ENCODE data around the gene NCKAP5. TPM values are rescaled to one million over a fixed set of nuclear protein-coding genes. Genes with fewer than 3 reads are reported as not detected.

The NCKAP5 gene
- total RNA-seq (2014; rRNA removed; shearing (Covaris generic)): 8.5 and 14.2 TPM in 2 replicates
- polyA plus RNA-seq (2015; cell fraction: cytosol; rRNA removed): 3.5 and 5.7 TPM in 2 replicates
- polyA plus RNA-seq (2015; cell fraction: nucleus; rRNA removed): 4.1 and 10.9 TPM in 2 replicates

- DNase-seq (ENCODE audit: low read depth, low spot score): no peak
- in situ Hi-C loops (cut with HindIII; ENCODE audit: low pct_unique_long_range_greater_than_20kb, low sequenced_read_pairs): no loop called here
Measured at GRCh38 chr2:133568172-133568571, at the start of gene NCKAP5. NCKAP5 (minus strand) TSS chr2:133568463; CDS start chr2:133517526, 50,937 bp downstream.

GRCh38 chr2:133609664-133610063 is 41.4 kb upstream of the NCKAP5 start:
- no peak for DNase-seq (ENCODE audit: low read depth, low spot score)
- in situ Hi-C loops (cut with HindIII; ENCODE audit: low pct_unique_long_range_greater_than_20kb, low sequenced_read_pairs): no loop called here

- DNase-seq (ENCODE audit: low read depth, low spot score): no peak
- in situ Hi-C loops (cut with HindIII; ENCODE audit: low pct_unique_long_range_greater_than_20kb, low sequenced_read_pairs): no loop called here
Measured at GRCh38 chr2:133608291-133608690, 40.0 kb upstream of the NCKAP5 start.

GRCh38 chr2:133607679-133608078 is 39.4 kb upstream of the NCKAP5 start:
- no peak for DNase-seq (ENCODE audit: low read depth, low spot score)
- in situ Hi-C loops (cut with HindIII; ENCODE audit: low pct_unique_long_range_greater_than_20kb, low sequenced_read_pairs): no loop called here

GRCh38 chr2:133606616-133607015 is 38.4 kb upstream of the NCKAP5 start:
- no peak for DNase-seq (ENCODE audit: low read depth, low spot score)
- in situ Hi-C loops (cut with HindIII; ENCODE audit: low pct_unique_long_range_greater_than_20kb, low sequenced_read_pairs): no loop called here

GRCh38 chr2:133605766-133606137 is 37.5 kb upstream of the NCKAP5 start:
- in situ Hi-C loops (cut with HindIII; ENCODE audit: low pct_unique_long_range_greater_than_20kb, low sequenced_read_pairs): no loop called here
- no peak for DNase-seq (ENCODE audit: low read depth, low spot score)

GRCh38 chr2:133605011-133605765 is 36.9 kb upstream of the NCKAP5 start:
- in situ Hi-C loops (cut with HindIII; ENCODE audit: low pct_unique_long_range_greater_than_20kb, low sequenced_read_pairs): no loop called here
- no peak for DNase-seq (ENCODE audit: low read depth, low spot score)

GRCh38 chr2:133603109-133603508 is 34.8 kb upstream of the NCKAP5 start:
- no peak for DNase-seq (ENCODE audit: low read depth, low spot score)
- in situ Hi-C loops (cut with HindIII; ENCODE audit: low pct_unique_long_range_greater_than_20kb, low sequenced_read_pairs): no loop called here

GRCh38 chr2:133602538-133602937 is 34.3 kb upstream of the NCKAP5 start:
- in situ Hi-C loops (cut with HindIII; ENCODE audit: low pct_unique_long_range_greater_than_20kb, low sequenced_read_pairs): no loop called here
- DNase-seq (ENCODE audit: low read depth, low spot score): no peak

GRCh38 chr2:133600266-133600928 is 32.1 kb upstream of the NCKAP5 start:
- in situ Hi-C loops (cut with HindIII; ENCODE audit: low pct_unique_long_range_greater_than_20kb, low sequenced_read_pairs): no loop called here
- peak; percentile 75 for DNase-seq (ENCODE audit: low read depth, low spot score)

- no peak for DNase-seq (ENCODE audit: low read depth, low spot score)
- in situ Hi-C loops (cut with HindIII; ENCODE audit: low pct_unique_long_range_greater_than_20kb, low sequenced_read_pairs): no loop called here
Measured at GRCh38 chr2:133599811-133600210, 31.5 kb upstream of the NCKAP5 start.

- in situ Hi-C loops (cut with HindIII; ENCODE audit: low pct_unique_long_range_greater_than_20kb, low sequenced_read_pairs): no loop called here
- DNase-seq (ENCODE audit: low read depth, low spot score): no peak
Measured at GRCh38 chr2:133599211-133599803, 31.0 kb upstream of the NCKAP5 start.

GRCh38 chr2:133598769-133599168 is 30.5 kb upstream of the NCKAP5 start:
- DNase-seq (ENCODE audit: low read depth, low spot score): no peak
- in situ Hi-C loops (cut with HindIII; ENCODE audit: low pct_unique_long_range_greater_than_20kb, low sequenced_read_pairs): no loop called here

GRCh38 chr2:133596701-133597393 is 28.6 kb upstream of the NCKAP5 start:
- in situ Hi-C loops (cut with HindIII; ENCODE audit: low pct_unique_long_range_greater_than_20kb, low sequenced_read_pairs): no loop called here
- no peak for DNase-seq (ENCODE audit: low read depth, low spot score)

- in situ Hi-C loops (cut with HindIII; ENCODE audit: low pct_unique_long_range_greater_than_20kb, low sequenced_read_pairs): no loop called here
- DNase-seq (ENCODE audit: low read depth, low spot score): peak; percentile 40
Measured at GRCh38 chr2:133591164-133591563, 22.9 kb upstream of the NCKAP5 start.

- in situ Hi-C loops (cut with HindIII; ENCODE audit: low pct_unique_long_range_greater_than_20kb, low sequenced_read_pairs): no loop called here
- no peak for DNase-seq (ENCODE audit: low read depth, low spot score)
Measured at GRCh38 chr2:133589456-133589855, 21.2 kb upstream of the NCKAP5 start.

- in situ Hi-C loops (cut with HindIII; ENCODE audit: low pct_unique_long_range_greater_than_20kb, low sequenced_read_pairs): no loop called here
- no peak for DNase-seq (ENCODE audit: low read depth, low spot score)
Measured at GRCh38 chr2:133588144-133588543, 19.9 kb upstream of the NCKAP5 start.

GRCh38 chr2:133586978-133587377 is 18.7 kb upstream of the NCKAP5 start:
- in situ Hi-C loops (cut with HindIII; ENCODE audit: low pct_unique_long_range_greater_than_20kb, low sequenced_read_pairs): no loop called here
- DNase-seq (ENCODE audit: low read depth, low spot score): no peak
